ENCODE results near the gene LMBR1L.
"Not testable (repeated sequence)": the region's sequence is repeated elsewhere in the genome, so short reads cannot be mapped to it uniquely, and the experiment has no call there.

LMBR1L gene

DNA sequence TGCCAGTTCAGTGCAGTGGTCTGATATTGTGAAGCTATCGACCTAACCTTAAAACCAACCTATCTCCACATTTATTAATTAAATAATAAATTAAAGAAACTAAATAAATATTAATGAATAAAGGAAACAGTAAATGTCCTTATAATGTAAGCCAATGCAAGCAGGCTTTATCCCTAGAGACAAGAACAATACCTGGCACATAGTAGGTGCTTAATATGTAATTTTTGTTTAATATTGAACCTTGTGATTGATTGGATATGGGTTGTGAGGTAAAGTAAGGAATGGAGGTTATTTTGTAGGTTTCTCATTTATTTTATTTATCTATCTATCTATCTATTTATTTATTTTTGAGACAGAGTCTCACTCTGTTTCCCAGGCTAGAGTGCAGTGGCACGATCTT, 28.4 kb upstream of the LMBR1L start:
- H4K8ac ChIP-seq (ENCODE audit: low read depth, low read length) = no peak overlapping the region
- no peak overlapping the region for H3K9ac ChIP-seq (ENCODE audit: low read length)
- H3K79me1 ChIP-seq (ENCODE audit: low read length) = no peaks in the 10 kb centered on the region
- no peak overlapping the region for H3K4ac ChIP-seq (ENCODE audit: low read depth, low read length)
- H3K23ac ChIP-seq (ENCODE audit: low read length) = no peak overlapping the region
- no peak overlapping the region for H2BK5ac ChIP-seq (ENCODE audit: low read length)
- H2BK120ac ChIP-seq (ENCODE audit: low read depth, low read length) = no peak overlapping the region
- H3K79me2 ChIP-seq (ENCODE audit: control insufficient read depth, insufficient read depth, low read length) = no peaks in the 10 kb centered on the region
- H2AK5ac ChIP-seq (ENCODE audit: low read length) = no peak overlapping the region
- H3K4me1 ChIP-seq (ENCODE audit: control insufficient read depth, low read depth, low read length) = no peaks in the 10 kb centered on the region
- no peak overlapping the region for H3K56ac ChIP-seq (ENCODE audit: low read length)
- no CpG with 5 or more reads among the region's 2 CpGs for WGBS (ENCODE audit: extremely low coverage, insufficient coverage, low lambda C conversion rate)
- H3K18ac ChIP-seq (ENCODE audit: low read length) = no peak overlapping the region
- H4K5ac ChIP-seq (ENCODE audit: low read length) = no peak overlapping the region
- H2BK15ac ChIP-seq (replicated peaks; ENCODE audit: low read depth) = no peak overlapping the region
- no peak overlapping the region for H3K27ac ChIP-seq (ENCODE audit: low read depth, low read length)
- H3K27me3 ChIP-seq (ENCODE audit: insufficient read depth, low read length, poor library complexity) = no peaks in the 10 kb centered on the region
- no peak overlapping the region for H3K4me3 ChIP-seq (ENCODE audit: low read length)
- no peak for DNase-seq
- H3K4me2 ChIP-seq (ENCODE audit: low read length) = no peak overlapping the region
- H3K36me3 ChIP-seq (ENCODE audit: control insufficient read depth, insufficient read depth, low read length) = no peaks in the 10 kb centered on the region

DNA sequence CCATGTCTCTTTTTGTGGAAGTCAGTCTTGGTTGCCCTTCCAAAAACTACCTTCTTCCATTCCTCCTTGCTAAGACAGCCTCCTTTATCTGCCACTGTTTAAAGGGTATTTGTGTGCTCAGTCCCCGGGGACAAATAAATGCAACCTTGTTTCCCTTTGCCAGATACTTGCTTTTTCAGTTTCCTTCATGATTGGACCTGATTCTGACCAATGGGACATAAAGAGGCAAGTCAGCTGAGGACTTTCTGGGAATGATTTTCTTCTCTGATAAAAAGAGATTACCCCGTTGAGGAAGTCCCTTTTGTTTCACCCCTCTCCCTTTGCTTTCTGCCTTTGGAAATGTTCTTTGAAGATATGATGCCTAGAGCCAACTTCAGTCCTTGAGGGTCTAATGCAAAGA, 27.9 kb upstream of the LMBR1L start:
- Histone ChIP-seq H2AK5ac (ENCODE audit: low read length) (no peak overlapping the region), H3K23ac (ENCODE audit: low read length) (no peak overlapping the region), H2BK5ac (ENCODE audit: low read length) (no peak overlapping the region), H3K27ac (ENCODE audit: low read depth, low read length) (no peak overlapping the region), H3K4me1 (ENCODE audit: control insufficient read depth, low read depth, low read length) (no peaks in the 10 kb centered on the region), H4K5ac (ENCODE audit: low read length) (no peak overlapping the region), H3K79me1 (ENCODE audit: low read length) (no peaks in the 10 kb centered on the region), H2BK120ac (ENCODE audit: low read depth, low read length) (no peak overlapping the region), H3K36me3 (ENCODE audit: control insufficient read depth, insufficient read depth, low read length) (no peaks in the 10 kb centered on the region), H3K4me3 (ENCODE audit: low read length) (no peak overlapping the region), H3K18ac (ENCODE audit: low read length) (no peak overlapping the region), H3K79me2 (ENCODE audit: control insufficient read depth, insufficient read depth, low read length) (no peaks in the 10 kb centered on the region), H4K8ac (ENCODE audit: low read depth, low read length) (no peak overlapping the region), H3K56ac (ENCODE audit: low read length) (peak overlapping the region; percentile 34), H3K9ac (ENCODE audit: low read length) (no peak overlapping the region), H3K4ac (ENCODE audit: low read depth, low read length) (no peak overlapping the region), H3K4me2 (ENCODE audit: low read length) (no peak overlapping the region), H2BK15ac (replicated peaks; ENCODE audit: low read depth) (no peak overlapping the region), H3K27me3 (ENCODE audit: insufficient read depth, low read length, poor library complexity) (no peaks in the 10 kb centered on the region)
- no CpG with 5 or more reads among the region's 2 CpGs for WGBS (ENCODE audit: extremely low coverage, insufficient coverage, low lambda C conversion rate)
- peak; percentile 45 for DNase-seq

DNA sequence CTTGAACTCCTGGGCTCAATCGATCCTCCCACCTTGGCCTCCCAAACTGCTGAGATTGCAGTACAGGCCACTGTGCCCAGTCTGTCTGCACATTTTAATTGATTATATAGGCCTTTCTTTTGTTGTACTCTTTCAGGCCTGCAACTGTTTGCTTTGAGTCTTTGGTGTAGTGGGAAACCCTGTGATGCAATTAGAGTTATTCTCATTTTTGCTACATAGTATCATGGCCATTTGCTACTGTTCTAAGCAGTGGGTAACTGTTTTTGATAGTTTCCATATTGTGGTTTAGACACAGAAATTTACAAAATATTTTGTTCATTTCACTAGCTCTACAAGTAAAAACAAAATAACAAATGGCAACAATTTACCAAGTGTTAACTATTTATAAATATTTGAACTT, 26.8 kb upstream of the LMBR1L start:
- H3K79me1 ChIP-seq (ENCODE audit: low read length) = no peaks in the 10 kb centered on the region
- H4K5ac ChIP-seq (ENCODE audit: low read length) = no peak overlapping the region
- no peak overlapping the region for H2BK15ac ChIP-seq (replicated peaks; ENCODE audit: low read depth)
- no peak overlapping the region for H2BK120ac ChIP-seq (ENCODE audit: low read depth, low read length)
- no peak overlapping the region for H3K4me2 ChIP-seq (ENCODE audit: low read length)
- H3K9ac ChIP-seq (ENCODE audit: low read length) = no peak overlapping the region
- no peaks in the 10 kb centered on the region for H3K27me3 ChIP-seq (ENCODE audit: insufficient read depth, low read length, poor library complexity)
- WGBS (ENCODE audit: extremely low coverage, insufficient coverage, low lambda C conversion rate) = no CpG with 5 or more reads among the region's 1 CpG
- H2AK5ac ChIP-seq (ENCODE audit: low read length) = no peak overlapping the region
- no peak overlapping the region for H3K4ac ChIP-seq (ENCODE audit: low read depth, low read length)
- H3K18ac ChIP-seq (ENCODE audit: low read length) = no peak overlapping the region
- DNase-seq = no peak
- H3K56ac ChIP-seq (ENCODE audit: low read length) = no peak overlapping the region
- H3K79me2 ChIP-seq (ENCODE audit: control insufficient read depth, insufficient read depth, low read length) = no peaks in the 10 kb centered on the region
- H3K27ac ChIP-seq (ENCODE audit: low read depth, low read length) = no peak overlapping the region
- peaks cover 3% of the 10 kb centered on the region for H3K4me1 ChIP-seq (ENCODE audit: control insufficient read depth, low read depth, low read length)
- no peaks in the 10 kb centered on the region for H3K36me3 ChIP-seq (ENCODE audit: control insufficient read depth, insufficient read depth, low read length)
- no peak overlapping the region for H2BK5ac ChIP-seq (ENCODE audit: low read length)
- H4K8ac ChIP-seq (ENCODE audit: low read depth, low read length) = no peak overlapping the region
- no peak overlapping the region for H3K23ac ChIP-seq (ENCODE audit: low read length)
- no peak overlapping the region for H3K4me3 ChIP-seq (ENCODE audit: low read length)

DNA sequence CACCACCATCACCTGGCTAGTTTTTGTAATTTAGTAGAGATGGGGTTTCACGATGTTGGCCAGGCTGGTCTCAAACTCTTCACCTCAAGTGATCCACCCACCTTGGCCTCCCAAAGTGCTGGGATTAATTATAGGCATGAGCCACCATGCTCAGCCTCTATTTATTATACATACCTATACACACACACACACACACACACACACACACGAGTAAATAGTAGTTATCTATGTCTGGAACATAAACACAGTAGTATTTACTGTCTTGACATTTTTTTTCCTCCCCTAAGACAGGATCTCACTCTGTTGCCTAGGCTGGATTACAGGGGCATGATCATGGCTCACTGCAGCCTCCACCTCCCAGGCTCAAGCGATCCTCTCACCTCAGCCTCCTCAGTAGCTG, 26.4 kb upstream of the LMBR1L start:
- not testable (repeated sequence) for H4K8ac ChIP-seq (ENCODE audit: low read depth, low read length); H3K36me3 ChIP-seq (ENCODE audit: control insufficient read depth, insufficient read depth, low read length); H2AK5ac ChIP-seq (ENCODE audit: low read length); H3K9ac ChIP-seq (ENCODE audit: low read length); H3K56ac ChIP-seq (ENCODE audit: low read length); H3K27ac ChIP-seq (ENCODE audit: low read depth, low read length); H3K4me3 ChIP-seq (ENCODE audit: low read length); H3K4me1 ChIP-seq (ENCODE audit: control insufficient read depth, low read depth, low read length); H3K23ac ChIP-seq (ENCODE audit: low read length); H3K4ac ChIP-seq (ENCODE audit: low read depth, low read length); H3K79me2 ChIP-seq (ENCODE audit: control insufficient read depth, insufficient read depth, low read length); H3K4me2 ChIP-seq (ENCODE audit: low read length); H2BK15ac ChIP-seq (replicated peaks; ENCODE audit: low read depth); H4K5ac ChIP-seq (ENCODE audit: low read length); DNase-seq; H2BK5ac ChIP-seq (ENCODE audit: low read length); H2BK120ac ChIP-seq (ENCODE audit: low read depth, low read length); H3K27me3 ChIP-seq (ENCODE audit: insufficient read depth, low read length, poor library complexity); H3K18ac ChIP-seq (ENCODE audit: low read length); H3K79me1 ChIP-seq (ENCODE audit: low read length)
- WGBS (ENCODE audit: extremely low coverage, insufficient coverage, low lambda C conversion rate) = no CpG with 5 or more reads among the region's 3 CpGs

DNA sequence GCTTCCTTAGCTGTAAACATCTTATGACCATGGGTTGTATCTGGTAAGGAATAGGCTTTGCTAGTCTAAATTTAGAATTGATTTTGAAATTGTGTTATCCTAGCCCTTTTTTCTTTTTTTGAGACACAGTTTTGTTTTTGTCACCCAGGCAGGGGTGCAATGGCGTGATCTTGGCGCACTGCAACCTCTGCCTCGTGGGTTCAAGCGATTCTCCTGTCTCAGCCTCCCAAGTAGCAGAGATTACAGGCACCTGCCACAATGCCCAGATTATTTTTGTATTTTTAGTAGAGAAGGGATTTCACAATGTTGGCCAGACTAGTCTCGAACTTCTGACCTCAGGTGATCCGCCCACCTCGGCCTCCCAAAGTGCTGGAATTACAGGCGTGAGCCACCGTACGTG, 22.9 kb upstream of the LMBR1L start:
- peaks cover 9% of the 10 kb centered on the region for H3K36me3 ChIP-seq (ENCODE audit: control insufficient read depth, insufficient read depth, low read length)
- H3K79me1 ChIP-seq (ENCODE audit: low read length) = peaks cover 4% of the 10 kb centered on the region
- no peak overlapping the region for H2AK5ac ChIP-seq (ENCODE audit: low read length)
- H3K4ac ChIP-seq (ENCODE audit: low read depth, low read length) = no peak overlapping the region
- H4K5ac ChIP-seq (ENCODE audit: low read length) = no peak overlapping the region
- H3K4me2 ChIP-seq (ENCODE audit: low read length) = no peak overlapping the region
- H3K27ac ChIP-seq (ENCODE audit: low read depth, low read length) = no peak overlapping the region
- WGBS (ENCODE audit: extremely low coverage, insufficient coverage, low lambda C conversion rate) = no CpG with 5 or more reads among the region's 10 CpGs
- H2BK5ac ChIP-seq (ENCODE audit: low read length) = no peak overlapping the region
- peaks cover 8% of the 10 kb centered on the region for H3K4me1 ChIP-seq (ENCODE audit: control insufficient read depth, low read depth, low read length)
- H3K4me3 ChIP-seq (ENCODE audit: low read length) = no peak overlapping the region
- no peak overlapping the region for H2BK15ac ChIP-seq (replicated peaks; ENCODE audit: low read depth)
- no peak overlapping the region for H4K8ac ChIP-seq (ENCODE audit: low read depth, low read length)
- H3K18ac ChIP-seq (ENCODE audit: low read length) = no peak overlapping the region
- no peak overlapping the region for H3K9ac ChIP-seq (ENCODE audit: low read length)
- peaks cover 14% of the 10 kb centered on the region for H3K79me2 ChIP-seq (ENCODE audit: control insufficient read depth, insufficient read depth, low read length)
- no peaks in the 10 kb centered on the region for H3K27me3 ChIP-seq (ENCODE audit: insufficient read depth, low read length, poor library complexity)
- no peak overlapping the region for H3K23ac ChIP-seq (ENCODE audit: low read length)
- H2BK120ac ChIP-seq (ENCODE audit: low read depth, low read length) = no peak overlapping the region
- no peak overlapping the region for H3K56ac ChIP-seq (ENCODE audit: low read length)
- DNase-seq = no peak

DNA sequence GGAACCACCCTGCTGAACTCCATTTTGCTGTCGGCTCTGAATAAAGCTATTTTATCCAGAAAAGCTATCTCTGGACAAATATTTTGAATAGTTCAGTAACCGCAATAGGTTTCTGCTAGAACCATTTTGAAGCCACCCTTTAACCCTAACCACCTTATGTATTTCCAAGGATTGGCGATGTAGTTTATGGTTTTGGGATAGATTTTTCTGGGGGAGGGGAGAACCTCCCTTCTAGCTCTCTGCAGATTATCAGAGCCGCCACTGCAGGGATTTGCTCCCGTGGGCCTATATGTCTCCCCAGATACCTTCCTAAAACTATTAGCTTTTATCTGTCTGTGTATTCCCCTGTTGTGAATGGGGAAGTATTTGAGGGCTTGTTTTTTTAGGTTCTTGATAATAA, 22.4 kb upstream of the LMBR1L start:
- peaks cover 4% of the 10 kb centered on the region for H3K79me1 ChIP-seq (ENCODE audit: low read length)

More for the DNA sequence above, 22.4 kb upstream of the LMBR1L start:
- Histone ChIP-seq H3K56ac (ENCODE audit: low read length) (no peak overlapping the region), H2BK5ac (ENCODE audit: low read length) (no peak overlapping the region), H3K27ac (ENCODE audit: low read depth, low read length) (no peak overlapping the region), H2AK5ac (ENCODE audit: low read length) (no peak overlapping the region), H3K4me1 (ENCODE audit: control insufficient read depth, low read depth, low read length) (peaks cover 8% of the 10 kb centered on the region), H4K8ac (ENCODE audit: low read depth, low read length) (no peak overlapping the region), H3K27me3 (ENCODE audit: insufficient read depth, low read length, poor library complexity) (no peaks in the 10 kb centered on the region), H3K4me3 (ENCODE audit: low read length) (no peak overlapping the region), H2BK15ac (replicated peaks; ENCODE audit: low read depth) (no peak overlapping the region), H2BK120ac (ENCODE audit: low read depth, low read length) (no peak overlapping the region), H3K9ac (ENCODE audit: low read length) (no peak overlapping the region), H3K79me2 (ENCODE audit: control insufficient read depth, insufficient read depth, low read length) (peaks cover 14% of the 10 kb centered on the region), H3K18ac (ENCODE audit: low read length) (no peak overlapping the region), H4K5ac (ENCODE audit: low read length) (no peak overlapping the region), H3K23ac (ENCODE audit: low read length) (no peak overlapping the region), H3K4me2 (ENCODE audit: low read length) (no peak overlapping the region), H3K4ac (ENCODE audit: low read depth, low read length) (no peak overlapping the region), H3K36me3 (ENCODE audit: control insufficient read depth, insufficient read depth, low read length) (peaks cover 9% of the 10 kb centered on the region)
- no CpG with 5 or more reads among the region's 5 CpGs for WGBS (ENCODE audit: extremely low coverage, insufficient coverage, low lambda C conversion rate)
- peak; percentile 2 for DNase-seq

Data from mesendoderm (in vitro differentiated cells).